GM19043 (cell line): ENCODE results near the gene CFAP77.

Experiments
- ATAC-seq: cut with Tn5 transposase; IDR thresholded peaks from one replicate; pipeline ENCODE4 v1.9.1; 2021; ENCODE audit warnings: low read depth; ENCODE audit not compliant: unreplicated experiment

CFAP77 gene

GRCh38 chr9:132486706-132487350 lies 76.8 kb downstream of the CFAP77 start:
- no peak for ATAC-seq

DNA sequence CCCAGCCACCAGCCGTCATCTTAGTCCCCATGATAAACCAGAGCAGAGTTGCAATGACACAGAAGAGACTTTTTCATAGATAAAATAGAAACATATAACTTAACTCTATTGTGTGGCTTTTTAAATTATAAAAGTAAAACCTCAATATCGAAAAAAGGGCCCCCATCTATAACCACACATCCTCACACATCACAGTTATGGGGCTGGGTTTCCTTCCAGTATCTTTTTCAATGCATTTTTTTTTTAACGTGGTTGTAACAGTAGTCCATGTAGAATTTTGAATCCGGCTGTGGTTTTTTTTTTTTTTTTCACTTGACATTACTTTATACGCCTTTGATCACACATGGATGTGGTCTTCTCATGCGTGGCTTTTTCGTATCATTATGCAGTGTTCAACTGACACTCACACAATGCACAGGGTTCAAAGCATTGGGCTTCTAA lies 77.4 kb downstream of the CFAP77 start:
- no peak for ATAC-seq

- ATAC-seq, result no peak
Observed at GRCh38 chr9:132487980-132488535, 78.0 kb downstream of the CFAP77 start.

- ATAC-seq, result no peak
Observed at GRCh38 chr9:132488626-132489025, 78.6 kb downstream of the CFAP77 start.

DNA sequence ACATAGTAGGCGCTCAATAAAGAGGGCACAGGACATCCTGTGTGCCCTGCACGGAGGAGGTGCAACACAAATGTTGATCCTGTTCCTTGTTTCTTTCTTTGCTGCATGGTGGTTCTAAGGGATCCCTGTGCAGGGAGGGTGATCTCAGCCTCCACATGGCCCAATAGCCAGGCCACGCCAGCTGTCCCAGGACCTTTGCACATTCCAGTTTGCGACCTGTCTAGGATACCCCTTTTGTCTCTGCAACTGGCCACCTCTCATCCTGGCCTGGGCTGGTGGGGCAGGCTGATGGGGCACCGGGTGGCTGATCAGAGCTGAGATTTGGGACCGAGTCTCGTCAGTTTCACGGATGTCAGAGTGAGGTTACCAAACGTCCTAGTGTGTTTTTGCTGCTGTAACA lies 79.5 kb downstream of the CFAP77 start:
- ATAC-seq, result no peak

GRCh38 chr9:132494857-132495256 lies 84.8 kb downstream of the CFAP77 start:
- no peak for ATAC-seq

DNA sequence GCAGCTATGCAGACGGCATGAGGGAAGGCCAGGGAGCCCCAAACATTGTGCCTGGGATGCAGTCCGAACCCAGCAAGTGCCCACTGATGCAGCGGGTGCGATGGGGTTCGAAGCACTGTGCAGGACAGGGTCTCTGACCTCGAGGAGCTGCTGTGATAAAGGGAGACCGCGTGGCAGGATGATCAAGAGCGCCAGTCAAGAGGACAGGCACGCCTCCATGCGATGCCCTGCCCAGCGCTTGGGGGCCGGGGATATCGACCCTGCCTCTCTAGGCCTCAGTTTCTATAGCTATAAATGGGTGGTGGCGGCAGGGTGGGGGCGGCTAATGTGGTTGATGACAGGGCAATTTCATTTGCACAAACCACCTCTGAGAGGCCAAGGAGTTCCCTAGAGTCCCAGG lies 87.7 kb downstream of the CFAP77 start:
- no peak for ATAC-seq

DNA sequence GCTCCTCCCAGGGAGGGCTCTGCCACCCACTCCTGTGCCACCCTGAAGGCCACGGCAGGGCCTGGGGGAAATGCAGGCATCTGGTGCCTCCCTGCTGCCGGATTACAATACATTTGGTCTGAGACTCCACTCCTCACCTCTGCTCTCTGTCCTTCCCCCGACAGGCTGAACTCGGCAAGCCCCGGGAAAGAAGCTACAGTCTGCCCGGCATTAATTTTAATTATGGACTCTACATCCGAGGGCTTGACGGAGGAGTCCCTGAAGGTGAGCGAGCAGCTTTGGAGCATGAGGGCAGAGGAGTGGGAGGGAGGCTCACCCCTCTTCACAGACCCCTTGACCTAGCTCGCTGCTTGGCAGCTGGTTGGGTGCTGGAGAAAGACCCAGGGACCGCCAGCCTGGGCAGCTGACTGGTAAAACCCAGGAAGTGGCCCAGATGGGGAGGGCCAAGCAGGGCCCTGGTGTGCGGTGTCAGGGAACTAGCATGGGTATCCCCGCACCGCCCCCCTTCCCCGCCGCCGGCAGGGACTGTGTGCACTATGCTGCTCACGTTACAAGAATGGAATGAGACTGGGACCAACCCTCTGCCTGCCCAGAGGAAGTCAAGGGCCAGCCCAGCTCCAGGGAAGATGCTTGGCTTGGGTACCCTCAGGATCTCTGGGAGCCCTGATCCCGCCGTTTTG lies 88.7 kb downstream of the CFAP77 start:
- ATAC-seq, result no peak

DNA sequence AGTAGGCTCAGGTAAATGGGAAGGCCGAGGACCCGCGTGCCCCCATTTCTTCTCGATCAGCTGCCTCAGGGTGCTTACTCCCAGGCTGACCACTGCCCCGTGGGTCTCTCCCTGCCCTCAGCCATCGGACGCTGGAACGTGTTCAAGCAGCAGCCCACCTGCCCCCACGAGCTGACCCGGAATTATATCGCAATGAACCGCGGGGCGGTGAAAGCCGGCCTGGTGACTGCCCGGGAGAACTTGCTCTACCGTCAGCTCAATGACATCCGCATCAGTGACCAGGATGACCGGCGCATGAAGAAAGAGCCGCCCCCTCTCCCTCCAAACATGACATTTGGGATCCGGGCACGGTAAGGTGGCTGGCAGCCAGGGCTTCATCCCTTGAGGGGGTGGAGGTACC lies 89.2 kb downstream of the CFAP77 start:
- ATAC-seq, result no peak

DNA sequence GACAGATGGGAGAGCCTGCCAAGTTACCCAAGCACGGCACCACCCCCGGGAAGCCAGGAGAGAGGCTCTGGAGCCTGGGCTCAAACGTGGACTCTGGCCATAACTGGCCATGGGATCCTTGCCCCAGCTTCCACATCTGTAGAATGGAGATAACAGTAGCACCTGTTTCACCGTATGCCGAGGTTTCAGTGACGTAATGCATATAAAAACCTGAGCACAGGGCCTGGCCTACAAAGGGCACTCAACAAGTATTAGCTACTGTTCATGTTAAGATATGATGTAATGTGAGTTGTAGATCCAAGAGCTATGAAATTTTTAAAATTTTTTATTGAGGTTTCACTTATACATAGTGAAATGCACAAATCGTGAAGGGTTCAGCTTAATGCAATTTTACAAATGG lies 90.2 kb downstream of the CFAP77 start:
- ATAC-seq, result no peak

DNA sequence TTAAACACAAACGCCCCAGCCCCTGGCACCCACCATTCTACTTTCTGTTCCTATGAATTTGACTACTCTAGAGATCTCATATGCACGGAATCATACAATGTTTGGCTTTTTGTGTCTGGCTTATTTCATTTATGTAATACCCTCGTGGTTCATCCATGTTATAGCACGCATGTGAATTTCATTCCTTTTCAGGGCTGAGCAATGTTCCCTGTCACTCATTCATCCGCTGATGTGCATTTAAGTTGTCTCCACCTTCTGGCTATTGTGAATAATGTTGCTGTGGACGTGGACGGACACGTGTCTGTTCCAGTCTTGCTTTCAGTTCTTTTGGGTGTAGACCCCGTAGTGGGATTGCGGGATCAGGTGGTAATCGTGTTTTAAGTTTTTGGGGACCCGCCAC lies 92.5 kb downstream of the CFAP77 start:
- ATAC-seq, result no peak

GRCh38 chr9:132503116-132503515 lies 93.1 kb downstream of the CFAP77 start:
- no peak for ATAC-seq

DNA sequence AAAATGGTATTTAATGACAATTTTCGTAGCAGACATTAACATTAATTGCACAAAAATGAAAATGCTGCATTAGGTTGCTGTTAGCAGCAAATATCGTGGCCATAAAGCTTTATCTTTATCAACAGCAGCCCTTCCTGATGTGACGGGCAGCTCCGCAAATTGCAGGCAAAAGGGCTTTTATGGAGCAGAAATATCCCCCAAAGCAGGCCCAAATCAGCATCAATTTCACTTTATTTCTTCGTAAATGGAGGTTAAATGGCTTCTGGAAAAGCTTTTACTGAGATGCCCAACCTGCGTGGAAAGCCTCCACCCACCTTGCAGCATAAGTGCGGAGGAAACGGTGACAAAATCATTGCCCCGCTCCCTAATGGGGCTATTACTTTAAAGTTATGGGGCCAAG lies 94.5 kb downstream of the CFAP77 start:
- ATAC-seq, result no peak

DNA sequence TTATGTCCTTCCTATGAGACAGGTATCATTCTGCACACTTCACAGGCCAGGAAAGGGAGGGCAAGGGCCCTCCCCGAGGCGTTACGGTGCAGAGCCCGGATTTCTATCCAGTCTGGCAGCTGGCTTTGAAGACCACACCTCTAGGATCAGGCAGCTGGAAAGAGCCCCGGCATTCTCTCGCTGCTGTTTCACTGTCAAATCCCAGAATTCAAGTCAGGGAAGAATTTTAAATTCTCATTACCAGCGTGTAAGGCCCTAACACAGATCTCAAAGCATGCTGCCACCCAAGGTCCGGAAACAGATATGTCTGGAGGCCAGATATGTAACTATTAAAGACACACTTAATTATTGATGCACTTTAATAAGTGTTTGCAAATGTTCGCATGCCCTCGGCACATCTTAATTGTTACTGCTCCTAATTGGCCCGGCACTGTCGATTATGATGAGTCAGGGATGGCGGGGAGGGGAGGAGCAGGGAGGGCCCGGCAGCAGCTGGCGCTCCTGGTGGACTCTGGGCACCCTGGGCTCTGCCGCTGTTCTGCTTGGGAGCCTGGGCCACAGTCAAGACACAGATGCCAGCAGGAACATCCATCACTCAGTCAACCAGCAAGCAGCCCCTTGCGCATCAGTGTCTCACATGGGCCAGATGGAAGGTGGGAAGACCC lies 96.1 kb downstream of the CFAP77 start:
- ATAC-seq, result no peak

GRCh38 chr9:132506977-132507669 lies 97.1 kb downstream of the CFAP77 start:
- ATAC-seq, result no peak

- ATAC-seq, result no peak
Observed at GRCh38 chr9:132507670-132508469, 97.9 kb downstream of the CFAP77 start.

DNA sequence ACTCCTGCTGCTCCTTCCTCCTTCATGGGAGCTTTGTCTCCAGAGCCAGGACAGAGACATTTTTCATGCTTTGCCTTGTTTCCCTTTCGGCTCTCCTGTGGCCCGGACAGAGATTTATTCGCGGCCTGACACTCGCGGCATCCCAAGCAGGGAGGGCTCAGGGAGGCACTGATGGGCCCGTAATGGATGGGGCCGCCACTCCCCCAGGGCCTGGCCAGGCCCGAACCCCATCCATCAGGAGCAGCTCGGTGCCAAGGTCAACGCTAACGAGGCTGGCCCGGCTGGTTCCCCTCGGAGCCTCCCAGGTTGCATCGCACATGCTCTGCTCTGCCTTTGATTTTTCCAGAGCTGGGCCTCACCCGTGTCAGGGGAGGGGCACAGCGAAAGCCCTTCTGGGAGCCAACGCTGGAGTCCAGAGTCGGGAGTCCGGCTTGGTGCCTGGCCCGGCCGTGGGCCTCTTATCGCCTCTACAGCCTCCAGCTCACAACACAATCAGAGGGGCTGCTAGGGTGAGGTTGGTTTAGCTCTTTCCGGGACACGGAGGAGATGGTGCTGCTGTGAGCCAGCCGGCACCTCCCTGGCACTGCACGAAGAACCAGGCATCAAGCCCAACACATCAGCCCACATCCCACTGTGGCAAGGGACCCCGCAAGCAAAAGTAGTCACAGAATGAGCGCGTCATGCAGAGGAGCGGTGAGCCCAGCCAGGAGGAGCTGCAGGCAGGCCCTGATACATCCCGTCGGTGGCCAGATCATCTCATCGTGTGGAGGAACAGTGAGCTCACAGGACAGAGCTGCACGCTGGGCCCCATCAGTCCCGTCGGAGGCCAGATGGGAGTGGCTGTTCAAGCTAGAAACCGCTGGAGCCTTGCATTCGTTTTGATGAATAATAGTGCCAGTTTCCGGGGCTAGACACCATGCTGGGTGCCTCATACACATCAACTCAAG lies 100.2 kb downstream of the CFAP77 start:
- ATAC-seq, result no peak

DNA sequence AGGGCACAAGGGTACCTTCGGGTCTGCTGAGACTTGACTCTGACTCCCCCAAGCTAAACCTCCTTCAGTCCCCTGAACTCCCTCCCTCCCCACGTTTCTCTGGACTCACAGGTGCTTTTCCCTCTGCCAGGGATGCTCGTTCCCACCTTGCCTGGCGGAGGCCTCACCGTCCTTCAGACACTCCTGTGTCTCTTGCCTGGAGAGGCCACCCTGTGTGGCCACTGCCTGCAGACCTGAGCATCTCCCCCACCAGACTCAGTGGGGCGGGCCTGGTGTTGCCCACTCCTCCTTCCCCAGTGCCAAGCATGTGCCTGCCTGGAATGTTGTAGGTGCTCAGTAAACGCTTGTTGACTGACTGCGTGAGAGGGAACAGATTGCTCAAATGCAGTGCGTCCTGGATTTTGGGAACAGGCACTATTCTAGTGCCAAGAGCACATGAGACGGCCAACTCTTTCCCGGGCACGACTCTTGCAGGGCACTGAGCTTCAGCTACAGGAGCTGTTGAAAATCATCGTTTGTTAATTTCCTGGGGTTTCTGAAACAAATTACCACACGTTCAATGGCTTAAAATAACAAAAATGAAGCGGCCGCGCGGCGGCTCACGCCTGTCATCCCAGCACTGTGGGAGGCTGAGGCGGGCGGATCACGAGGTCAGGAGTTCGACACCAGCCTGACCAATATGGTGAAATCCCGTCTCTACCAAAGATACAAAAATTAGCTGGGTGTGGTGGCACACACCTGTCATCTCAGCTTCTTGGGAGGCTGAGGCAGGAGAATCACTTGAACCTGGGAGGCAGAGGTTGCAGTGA lies 101.4 kb downstream of the CFAP77 start:
- no peak for ATAC-seq
